ENCODE data around the gene RBM4.
"Not testable (repeated sequence)": the region's sequence is repeated elsewhere in the genome, so short reads cannot be mapped to it uniquely, and the experiment has no call there.

RBM4 gene

DNA sequence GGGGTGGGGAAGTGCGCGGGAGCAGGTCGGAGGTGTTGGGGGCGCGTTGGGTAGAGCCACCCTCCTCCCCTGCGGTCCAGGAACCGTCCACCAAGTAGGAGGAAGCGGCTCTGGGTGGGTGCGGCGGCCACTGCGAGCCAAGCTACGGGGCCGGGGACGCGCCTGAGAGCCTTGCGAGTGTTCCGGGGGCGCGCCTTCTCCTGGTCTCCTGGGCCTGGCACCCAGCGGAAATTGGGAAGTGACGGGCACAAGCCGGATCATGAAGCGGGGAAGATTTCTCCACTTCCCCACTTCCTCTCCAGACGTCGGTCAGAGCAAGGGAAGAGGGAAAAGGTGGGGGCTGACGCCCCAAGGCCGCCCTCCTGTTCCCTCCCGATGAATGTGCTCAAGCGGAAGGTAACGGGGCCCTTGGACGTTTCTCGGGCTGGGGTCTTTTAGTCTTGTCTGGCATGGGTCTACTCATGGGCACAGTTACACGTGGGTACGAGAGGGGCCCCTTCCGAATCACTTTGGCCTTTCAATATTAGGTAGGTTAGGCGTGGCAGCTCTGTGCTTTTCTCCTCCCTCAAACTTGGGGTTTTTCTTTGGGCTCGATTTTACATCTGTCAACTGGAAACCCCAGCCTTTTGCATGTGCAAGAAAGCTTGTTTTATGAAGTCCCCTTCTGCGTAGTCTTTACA, 21.2 kb upstream of the RBM4 start:
- no peak for DNase-seq

DNA sequence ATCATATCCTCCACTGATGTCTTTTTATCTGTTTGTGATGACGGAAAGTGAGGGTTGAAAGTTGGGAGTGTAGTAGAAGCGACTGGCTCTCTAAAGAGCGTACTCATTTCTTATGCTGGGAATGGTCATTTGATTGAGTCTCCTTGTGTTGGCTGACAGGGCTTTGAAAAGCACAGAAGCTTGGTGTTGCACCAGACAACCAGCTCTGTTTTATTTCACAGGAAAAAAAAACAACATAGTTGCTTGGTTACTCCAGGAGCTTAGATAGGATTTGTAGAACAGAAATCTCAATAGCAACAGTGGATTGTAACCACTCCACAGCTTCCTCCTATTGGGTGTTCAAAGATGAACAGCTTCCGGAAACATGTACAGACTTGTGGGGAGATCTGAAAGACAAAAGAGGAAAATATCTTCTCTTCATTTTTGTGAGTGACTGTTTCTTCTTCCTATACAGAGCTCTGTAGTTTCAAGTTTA, 19.4 kb upstream of the RBM4 start:
- DNase-seq, result no peak

DNA sequence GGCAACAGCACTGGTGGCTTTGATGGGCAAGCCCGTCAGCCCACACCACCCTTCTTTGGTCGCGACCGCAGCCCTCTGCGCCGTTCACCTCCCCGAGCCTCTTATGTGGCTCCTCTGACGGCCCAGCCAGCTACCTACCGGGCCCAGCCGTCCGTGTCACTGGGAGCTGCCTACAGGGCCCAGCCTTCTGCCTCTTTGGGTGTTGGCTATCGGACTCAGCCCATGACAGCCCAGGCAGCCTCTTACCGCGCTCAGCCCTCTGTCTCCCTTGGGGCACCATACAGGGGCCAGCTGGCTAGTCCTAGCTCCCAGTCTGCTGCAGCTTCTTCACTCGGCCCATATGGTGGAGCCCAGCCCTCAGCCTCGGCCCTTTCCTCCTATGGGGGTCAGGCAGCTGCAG, 14.1 kb upstream of the RBM4 start:
- DNase-seq, result no peak

DNA sequence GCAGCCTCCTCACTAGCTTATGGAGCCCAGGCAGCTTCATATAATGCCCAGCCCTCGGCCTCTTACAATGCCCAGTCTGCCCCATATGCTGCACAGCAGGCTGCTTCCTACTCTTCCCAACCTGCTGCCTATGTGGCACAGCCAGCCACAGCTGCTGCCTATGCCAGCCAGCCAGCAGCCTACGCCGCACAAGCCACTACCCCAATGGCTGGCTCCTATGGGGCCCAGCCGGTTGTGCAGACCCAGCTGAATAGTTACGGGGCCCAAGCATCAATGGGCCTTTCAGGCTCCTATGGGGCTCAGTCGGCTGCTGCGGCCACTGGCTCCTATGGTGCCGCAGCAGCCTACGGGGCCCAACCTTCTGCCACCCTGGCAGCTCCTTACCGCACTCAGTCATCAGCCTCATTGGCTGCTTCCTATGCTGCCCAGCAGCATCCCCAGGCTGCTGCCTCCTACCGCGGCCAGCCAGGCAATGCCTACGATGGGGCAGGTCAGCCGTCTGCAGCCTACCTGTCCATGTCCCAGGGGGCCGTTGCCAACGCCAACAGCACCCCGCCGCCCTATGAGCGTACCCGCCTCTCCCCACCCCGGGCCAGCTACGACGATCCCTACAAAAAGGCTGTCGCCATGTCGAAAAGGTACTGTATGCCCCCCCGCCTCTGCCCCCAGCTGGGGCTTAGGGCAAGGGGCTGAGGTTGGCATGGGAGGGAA, 13.3 kb upstream of the RBM4 start:
- DNase-seq, result no peak

DNA sequence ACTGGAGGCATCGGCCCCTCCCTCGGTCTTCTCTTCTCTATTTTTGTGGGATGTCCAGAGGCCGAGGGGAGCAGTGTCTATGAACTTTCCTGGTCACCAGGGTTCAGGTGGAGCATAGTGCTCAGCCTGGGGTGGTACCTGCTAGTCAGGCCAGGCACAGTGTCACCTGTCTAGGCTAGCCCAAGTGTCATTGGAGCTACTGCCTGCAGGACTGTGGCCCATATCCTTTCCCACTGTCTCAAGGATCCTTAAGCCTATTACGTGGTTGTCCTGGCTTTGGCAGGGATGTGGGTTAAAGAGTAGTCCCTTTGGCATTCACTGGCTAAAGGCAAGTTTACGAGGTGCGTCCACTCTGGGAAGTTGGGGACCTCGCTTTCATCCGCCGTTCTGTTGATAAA, 12.8 kb upstream of the RBM4 start:
- no peak for DNase-seq

- no peak for DNase-seq
Observed at GRCh38 chr11:66626382-66626781, 12.1 kb upstream of the RBM4 start.

DNA sequence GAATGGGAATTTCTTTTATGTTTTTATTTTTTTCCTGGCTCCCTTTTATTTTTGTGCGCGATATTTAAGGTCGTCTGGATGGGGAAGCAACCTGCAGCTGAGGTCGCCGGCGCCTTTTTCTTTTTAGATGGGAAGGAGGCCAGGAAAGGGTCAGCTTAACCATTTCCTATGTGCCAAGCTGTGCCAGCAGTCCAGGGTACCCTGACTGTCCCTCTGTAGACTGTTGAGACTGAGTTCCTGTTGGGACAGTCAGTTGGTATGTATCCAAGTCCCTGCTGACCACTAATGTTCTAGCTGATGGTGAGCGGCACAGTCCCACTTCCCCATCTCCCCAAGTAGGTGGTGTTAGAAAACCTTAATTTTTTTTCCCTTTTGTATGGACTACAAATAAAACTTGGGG, 11.6 kb upstream of the RBM4 start:
- no peak for DNase-seq

DNA sequence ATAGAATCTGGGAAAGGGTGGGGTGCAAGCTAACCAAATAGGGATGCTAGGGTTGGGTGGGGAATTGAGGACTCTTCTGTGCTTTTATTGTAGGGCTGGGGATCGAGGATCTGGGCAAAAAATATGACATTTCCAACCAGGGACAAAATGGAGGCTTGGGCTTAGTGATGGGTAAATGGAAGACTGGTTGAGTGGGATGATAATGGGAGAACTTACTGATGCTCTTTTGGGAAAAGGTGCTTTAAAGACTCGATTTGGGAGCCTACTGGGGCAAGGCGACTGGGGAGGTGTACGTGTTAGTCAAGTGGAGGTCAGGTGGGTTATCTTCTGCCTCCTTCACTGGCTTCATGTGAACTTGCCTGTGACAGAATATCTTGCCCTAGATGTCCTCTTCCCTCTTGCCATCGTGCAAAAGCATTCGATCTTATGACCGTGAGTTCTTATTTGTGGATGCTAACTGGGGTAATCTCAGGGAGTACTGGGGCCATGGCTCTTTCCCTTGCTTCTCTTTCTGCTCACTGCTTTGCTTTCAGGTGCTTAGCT, 10.4 kb upstream of the RBM4 start:
- DNase-seq, result no peak

DNA sequence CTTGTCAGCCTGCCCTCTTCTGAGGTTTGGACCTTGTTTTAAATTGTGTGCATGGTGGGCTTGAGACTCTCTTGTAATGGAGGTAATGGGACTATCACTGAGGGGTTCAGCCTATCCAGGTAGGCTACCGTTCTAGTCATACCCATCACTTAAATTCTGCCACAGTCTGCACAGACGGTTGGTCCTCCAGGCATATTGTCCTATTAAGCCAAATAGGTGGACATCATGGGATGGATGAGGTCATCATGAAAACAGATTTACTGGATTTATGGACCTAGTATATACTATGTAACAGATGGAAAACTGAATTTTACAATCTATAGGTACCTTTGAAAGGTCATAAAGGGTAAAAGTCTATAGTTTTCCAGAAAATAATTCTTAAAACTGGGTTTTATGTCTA, 9.1 kb upstream of the RBM4 start:
- no peak for DNase-seq

DNA sequence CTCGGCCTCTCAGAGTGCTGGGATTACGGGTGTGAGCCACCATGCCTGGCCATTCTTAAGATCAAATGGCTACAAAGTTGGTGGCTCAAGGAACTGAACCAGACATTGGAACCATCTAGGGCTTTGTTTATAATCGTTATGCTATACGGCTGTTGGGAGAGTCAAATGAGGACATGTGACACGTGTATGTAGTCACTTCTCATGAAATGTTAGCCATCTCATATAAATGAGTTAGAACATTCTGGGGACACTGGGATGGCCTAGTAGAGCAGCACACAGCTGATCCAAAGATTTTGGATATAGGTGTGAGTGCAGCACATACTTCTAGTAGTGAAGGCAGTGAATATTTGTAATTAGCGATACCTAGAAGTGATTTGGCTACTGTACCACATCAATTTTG, 6.6 kb upstream of the RBM4 start:
- no peak for DNase-seq

- DNase-seq, result no peak
Observed at GRCh38 chr11:66632952-66633351, 5.6 kb upstream of the RBM4 start.

GRCh38 chr11:66636411-66636810, 2.1 kb upstream of the RBM4 start:
- no peak for DNase-seq

DNA sequence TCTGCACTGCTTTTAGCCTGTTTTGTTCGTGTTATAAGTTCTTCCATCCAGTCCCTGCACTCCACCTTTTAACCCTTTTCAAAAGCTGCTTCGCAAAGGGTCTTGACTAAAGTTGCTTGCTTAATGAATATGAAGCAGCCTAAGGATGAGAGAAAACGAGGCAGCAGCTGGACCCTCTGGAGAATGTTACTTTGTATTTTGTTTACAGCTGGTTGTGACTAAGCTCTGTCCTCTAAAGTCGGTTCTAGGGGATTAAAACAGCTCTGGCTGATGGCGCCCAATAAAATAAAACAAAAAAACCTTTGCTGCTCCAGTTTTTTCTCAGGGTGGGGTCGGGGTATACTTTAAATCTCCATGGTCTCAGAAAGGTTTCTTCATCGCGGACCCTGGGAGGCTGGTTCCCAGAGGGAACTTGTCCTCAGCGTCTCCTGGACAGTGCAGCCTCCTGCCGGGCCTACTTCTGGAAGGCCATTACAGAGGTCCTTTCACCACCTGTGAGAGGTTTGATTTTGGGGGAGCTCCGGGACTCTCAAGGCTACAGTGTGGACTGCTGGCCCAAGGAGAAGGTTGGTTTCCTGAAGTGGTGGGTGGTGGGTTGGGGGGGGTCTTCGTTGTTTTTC, 836 bp upstream of the RBM4 start:
- DNase-seq, result no peak

- no peak for DNase-seq
Observed at GRCh38 chr11:66639066-66639813, 737 bp downstream of the RBM4 start.

DNA sequence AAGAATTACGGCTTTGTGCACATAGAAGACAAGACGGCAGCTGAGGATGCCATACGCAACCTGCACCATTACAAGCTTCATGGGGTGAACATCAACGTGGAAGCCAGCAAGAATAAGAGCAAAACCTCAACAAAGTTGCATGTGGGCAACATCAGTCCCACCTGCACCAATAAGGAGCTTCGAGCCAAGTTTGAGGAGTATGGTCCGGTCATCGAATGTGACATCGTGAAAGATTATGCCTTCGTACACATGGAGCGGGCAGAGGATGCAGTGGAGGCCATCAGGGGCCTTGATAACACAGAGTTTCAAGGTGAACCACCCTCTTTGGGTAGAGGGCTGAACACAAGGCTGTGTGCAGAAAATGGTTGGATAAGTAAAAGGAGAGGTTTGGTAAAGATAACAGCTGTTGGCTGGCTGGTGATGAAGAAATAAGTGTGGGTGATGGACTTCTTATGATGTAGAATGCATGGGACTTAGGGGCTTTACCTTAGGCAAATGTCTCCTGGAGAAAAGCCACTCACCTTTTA, 1.4 kb downstream of the RBM4 start:
- DNase-seq, result not testable (repeated sequence)

- DNase-seq, result no peak
Observed at GRCh38 chr11:66641834-66642233, 3.3 kb downstream of the RBM4 start.

DNA sequence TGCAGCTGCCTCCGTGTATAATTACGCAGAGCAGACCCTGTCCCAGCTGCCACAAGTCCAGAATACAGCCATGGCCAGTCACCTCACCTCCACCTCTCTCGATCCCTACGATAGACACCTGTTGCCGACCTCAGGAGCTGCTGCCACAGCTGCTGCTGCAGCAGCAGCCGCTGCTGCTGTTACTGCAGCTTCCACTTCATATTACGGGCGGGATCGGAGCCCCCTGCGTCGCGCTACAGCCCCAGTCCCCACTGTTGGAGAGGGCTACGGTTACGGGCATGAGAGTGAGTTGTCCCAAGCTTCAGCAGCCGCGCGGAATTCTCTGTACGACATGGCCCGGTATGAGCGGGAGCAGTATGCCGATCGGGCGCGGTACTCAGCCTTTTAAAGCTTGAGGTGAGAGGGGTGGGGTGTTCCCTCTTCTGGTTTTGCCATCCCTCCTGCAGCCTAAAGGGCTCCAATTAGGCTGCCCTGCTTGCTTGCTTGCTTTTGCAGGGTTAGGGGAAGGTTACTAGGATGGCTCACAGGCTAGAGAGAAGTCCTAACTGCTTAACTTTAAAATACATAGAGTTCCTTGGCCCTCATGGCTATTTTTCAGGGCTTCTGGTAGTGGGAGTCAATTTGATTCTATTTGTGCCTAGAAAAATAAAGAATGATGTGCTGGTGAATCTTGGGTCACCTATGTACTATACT, 5.4 kb downstream of the RBM4 start:
- no peak for DNase-seq

- DNase-seq, result no peak
Observed at GRCh38 chr11:66646828-66647227, 8.3 kb downstream of the RBM4 start.

DNA sequence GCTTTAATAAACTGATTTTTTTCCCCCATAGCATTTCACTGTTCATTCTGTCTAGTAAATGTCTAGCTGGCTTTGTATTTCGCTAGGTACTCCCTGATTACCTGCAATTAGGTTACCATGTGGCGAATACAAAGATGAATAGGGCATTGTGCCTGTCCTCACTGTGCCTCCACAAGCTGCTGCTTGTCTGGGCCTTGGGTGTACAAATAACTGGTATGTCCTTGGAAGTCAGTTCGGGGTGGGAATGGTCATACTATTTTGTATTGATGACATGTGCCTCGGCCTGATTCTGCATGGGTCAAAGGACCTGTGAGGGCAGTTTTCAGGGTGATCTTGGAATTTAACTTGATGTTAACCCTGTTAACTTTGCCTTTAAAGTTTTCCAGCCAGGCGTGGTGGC, 11.4 kb downstream of the RBM4 start:
- DNase-seq, result no peak

DNA sequence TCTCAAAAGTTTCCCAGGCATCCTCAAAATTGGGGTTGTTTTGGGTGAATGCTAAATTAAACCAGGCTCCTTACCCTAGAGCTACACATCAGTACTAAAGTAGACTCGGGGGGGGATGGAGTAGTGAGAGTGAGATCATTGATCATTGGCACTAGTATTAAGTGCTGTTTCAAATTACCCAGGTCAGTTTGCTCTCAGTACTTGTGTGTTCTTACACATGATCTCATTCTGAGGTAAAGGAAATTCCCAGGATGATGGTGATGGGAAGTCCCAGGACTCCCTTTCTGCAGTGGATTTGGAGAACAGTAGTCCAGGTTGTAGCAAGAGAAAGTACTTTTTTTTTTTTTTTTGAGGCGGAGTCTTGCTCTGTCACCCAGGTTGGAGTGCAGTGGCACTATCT, 12.5 kb downstream of the RBM4 start:
- DNase-seq, result no peak

DNA sequence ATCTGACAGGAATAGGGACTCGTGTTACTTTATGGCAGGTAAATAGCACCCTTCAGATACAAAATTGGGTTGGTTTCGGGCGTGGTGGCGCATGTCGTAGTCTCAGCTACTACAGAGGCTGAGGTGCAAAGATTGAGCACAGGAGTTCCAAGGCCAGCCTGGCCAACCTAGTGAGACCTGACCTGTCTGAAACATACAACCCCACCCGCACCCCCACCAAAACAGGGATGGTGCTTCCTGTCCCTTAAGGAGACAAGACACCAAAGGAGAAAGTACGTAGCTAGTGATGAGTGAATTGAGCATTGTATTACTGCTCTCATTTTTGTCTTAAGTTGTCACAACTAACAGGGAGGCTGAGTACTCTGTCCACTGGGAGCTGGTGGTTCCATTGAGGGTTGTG, 14.1 kb downstream of the RBM4 start:
- DNase-seq, result no peak

- no peak for DNase-seq
Observed at GRCh38 chr11:66653123-66653522, 14.6 kb downstream of the RBM4 start.

Data from NCI-H1930 (cell line).